ENCODE data around the gene CLEC2D.
A peak's percentile ranks its signal among the peaks of the same experiment; 100 is the strongest.
"Not testable (repeated sequence)": the region's sequence is repeated elsewhere in the genome, so short reads cannot be mapped to it uniquely, and the experiment has no call there.

Gene CLEC2D

GRCh38 chr12:9699898-9700605, 30.5 kb downstream of the CLEC2D start:
- DNase-seq (ENCODE audit: low spot score): no peak

- DNase-seq (ENCODE audit: low spot score): no peak
Measured at GRCh38 chr12:9700606-9700956, 31.1 kb downstream of the CLEC2D start.

GRCh38 chr12:9701380-9702154, 32.1 kb downstream of the CLEC2D start:
- no peak for DNase-seq (ENCODE audit: low spot score)

- no peak for DNase-seq (ENCODE audit: low spot score)
Measured at GRCh38 chr12:9702255-9702654, 32.7 kb downstream of the CLEC2D start.

- DNase-seq (ENCODE audit: low spot score): not testable (repeated sequence)
Measured at GRCh38 chr12:9704561-9704960, 35.0 kb downstream of the CLEC2D start.

- DNase-seq (ENCODE audit: low spot score): no peak
Measured at GRCh38 chr12:9706086-9706685, 36.7 kb downstream of the CLEC2D start.

GRCh38 chr12:9707356-9707755, 37.8 kb downstream of the CLEC2D start:
- no peak for DNase-seq (ENCODE audit: low spot score)

GRCh38 chr12:9707864-9708808, 38.6 kb downstream of the CLEC2D start:
- peak; percentile 60 for DNase-seq (ENCODE audit: low spot score)

- no peak for DNase-seq (ENCODE audit: low spot score)
Measured at GRCh38 chr12:9708853-9709252, 39.3 kb downstream of the CLEC2D start.

- DNase-seq (ENCODE audit: low spot score): no peak
Measured at GRCh38 chr12:9710584-9711375, 41.3 kb downstream of the CLEC2D start.

- DNase-seq (ENCODE audit: low spot score): no peak
Measured at GRCh38 chr12:9711664-9712063, 42.2 kb downstream of the CLEC2D start.

- DNase-seq (ENCODE audit: low spot score): not testable (repeated sequence)
Measured at GRCh38 chr12:9713032-9713558, 43.6 kb downstream of the CLEC2D start.

GRCh38 chr12:9717070-9717925, 47.8 kb downstream of the CLEC2D start:
- DNase-seq (ENCODE audit: low spot score): no peak

GRCh38 chr12:9718968-9719367, 49.5 kb downstream of the CLEC2D start:
- no peak for DNase-seq (ENCODE audit: low spot score)

- DNase-seq (ENCODE audit: low spot score): no peak
Measured at GRCh38 chr12:9719790-9720189, 50.3 kb downstream of the CLEC2D start.

GRCh38 chr12:9721394-9722092, 52.0 kb downstream of the CLEC2D start:
- no peak for DNase-seq (ENCODE audit: low spot score)

GRCh38 chr12:9724023-9724422, 54.5 kb downstream of the CLEC2D start:
- DNase-seq (ENCODE audit: low spot score): no peak

- no peak for DNase-seq (ENCODE audit: low spot score)
Measured at GRCh38 chr12:9725213-9725870, 55.8 kb downstream of the CLEC2D start.

- no peak for DNase-seq (ENCODE audit: low spot score)
Measured at GRCh38 chr12:9727813-9728212, 58.3 kb downstream of the CLEC2D start.

Data from RKO (cell line).